HL-60 (cell line): ENCODE data around the gene KHNYN.

ENCODE experiments used
- DNase-seq, 2 experiments: peaks; one replicate each; pipeline ENCODE4 v3.0.0-alpha.2; 2010 to 2020; ENCODE audit warnings: low read depth in 1 of 2, low spot score in 1 of 2
- H3K27ac ChIP-seq: fragments of 250-450 bp; sonication (Bioruptor Pico); replicated peaks from 2 replicates; pipeline ENCODE4 v1.5.1; 2020; ENCODE audit warnings: mild to moderate bottlenecking, moderate library complexity
- H3K27me3 ChIP-seq: fragments of 250-450 bp; sonication (Bioruptor Pico); 2 replicates; pipeline ENCODE4 v1.5.1; 2021; ENCODE audit warnings: mild to moderate bottlenecking, moderate library complexity; ENCODE audit not compliant: insufficient read depth, poor library complexity, severe bottlenecking
- H3K4me3 ChIP-seq: replicated peaks from 2 replicates; pipeline ENCODE4 v1.5.1; 2011; ENCODE audit warnings: mild to moderate bottlenecking, control low read depth, low read length; ENCODE audit not compliant: insufficient read depth
- CTCF ChIP-seq: IDR thresholded peaks from one replicate; pipeline ENCODE4 v1.5.1; 2011; ENCODE audit warnings: low read length, control low read depth, inconsistent platforms; ENCODE audit not compliant: insufficient read depth
- GABPA ChIP-seq: IDR thresholded peaks from 2 replicates; pipeline ENCODE4 v1.6.1; 2012; ENCODE audit warnings: low read depth
- POLR2AphosphoS5 ChIP-seq: IDR thresholded peaks from 2 replicates; pipeline ENCODE4 v1.6.1; 2012; ENCODE audit warnings: low read depth
- REST ChIP-seq: IDR thresholded peaks from 2 replicates; pipeline ENCODE4 v1.6.1; 2012; ENCODE audit warnings: low read depth; ENCODE audit not compliant: insufficient replicate concordance
- SPI1 ChIP-seq: IDR thresholded peaks from 2 replicates; pipeline ENCODE4 v1.6.1; 2012; ENCODE audit warnings: low read depth, mild to moderate bottlenecking, borderline replicate concordance

Gene KHNYN

GRCh38 chr14:24431569-24432258, 2.0 kb downstream of the KHNYN start:
- DNase-seq: peak; percentile 79 to 95
- Histone ChIP-seq H3K27me3 (no peaks in the 10 kb centered on the region), H3K4me3 (no peak overlapping the region), H3K27ac (no peak overlapping the region)
- TF ChIP-seq POLR2AphosphoS5 (peak; percentile 42; the same call in 1 of the 2 replicates), SPI1 (no peak), REST (no peak), GABPA (no peak), CTCF (peak; percentile 96)

GRCh38 chr14:24432259-24433131, 2.7 kb downstream of the KHNYN start:
- no peak overlapping the region for H3K27ac ChIP-seq
- no peak overlapping the region for H3K4me3 ChIP-seq
- TF ChIP-seq REST (no peak), GABPA (no peak), CTCF (no peak), POLR2AphosphoS5 (no peak), SPI1 (no peak)
- no peak for DNase-seq
- H3K27me3 ChIP-seq: no peaks in the 10 kb centered on the region

- no peak overlapping the region for H3K4me3 ChIP-seq
- no peaks in the 10 kb centered on the region for H3K27me3 ChIP-seq
- DNase-seq: no peak
- TF ChIP-seq GABPA (no peak), POLR2AphosphoS5 (no peak), REST (no peak), CTCF (no peak), SPI1 (no peak)
- no peak overlapping the region for H3K27ac ChIP-seq
Measured at GRCh38 chr14:24434036-24434435, 4.3 kb downstream of the KHNYN start.
